ENCODE data around the gene C10orf71. TPM values are rescaled to one million over a fixed set of nuclear protein-coding genes. Genes with fewer than 3 reads are reported as not detected.

C10orf71 gene
- total RNA-seq, 1 experiment from 2014 or later, result not detected

- no peak for TF ChIP-seq REST (IDR thresholded peaks at IDR 0.05; ENCODE audit: low read depth)
- TF ChIP-seq EZH2 (IDR thresholded peaks at IDR 0.05), result no peak
- no peak for TF ChIP-seq SP1 (IDR thresholded peaks at IDR 0.05; ENCODE audit: low read depth)
- no peak for TF ChIP-seq CEBPB (IDR thresholded peaks at IDR 0.05; ENCODE audit: low read depth)
- no peak for TF ChIP-seq EGR1 (IDR thresholded peaks at IDR 0.05; ENCODE audit: low read depth)
- TF ChIP-seq SRF (IDR thresholded peaks at IDR 0.05; ENCODE audit: low read depth), result no peak
- TF ChIP-seq FOSL1 (IDR thresholded peaks at IDR 0.05; ENCODE audit: low read depth), result no peak
- TF ChIP-seq POLR2AphosphoS5 (IDR thresholded peaks at IDR 0.05; ENCODE audit: low read depth, low read length), result no peak
- no peak for TF ChIP-seq CBX3 (IDR thresholded peaks at IDR 0.05; ENCODE audit: low read depth)
Observed at GRCh38 chr10:49356181-49356580, 57.2 kb downstream of the C10orf71 start (continued).

- Histone ChIP-seq H3K4me2 (ENCODE audit: low read length) (no peak overlapping the region), H3K36me3 (ENCODE audit: control insufficient read depth in 1 of 2, insufficient read depth in 2 of 2, low read length in 2 of 2) (no peaks in the 10 kb centered on the region), H3K4me1 (ENCODE audit: control insufficient read depth in 1 of 2, insufficient read depth in 2 of 2, low read length in 2 of 2) (no peaks in the 10 kb centered on the region; a peak in 1 of 4 replicates), H3K9ac (ENCODE audit: low read length) (no peak overlapping the region), H3K9me2 (ENCODE audit: insufficient read depth) (no peaks in the 10 kb centered on the region), H2AFZ (ENCODE audit: low read depth, low read length, poor library complexity, severe bottlenecking) (no peak overlapping the region), H3K27ac (ENCODE audit: low read depth, low read length) (no peak overlapping the region), H3K27me3 (ENCODE audit: insufficient read depth, low read length) (no peaks in the 10 kb centered on the region; the same call in 1 of the 2 replicates), H3K9me3 (ENCODE audit: control insufficient read depth in 1 of 2, insufficient read depth in 1 of 2, low read depth in 1 of 2, low read length in 2 of 2) (no peaks in the 10 kb centered on the region), H3K4me3 (replicated peaks in 1 of 2; ENCODE audit: low read depth in 1 of 2, low read length in 2 of 2) (no peak overlapping the region), H3K79me2 (ENCODE audit: insufficient read depth, low read length) (no peaks in the 10 kb centered on the region), H4K20me1 (ENCODE audit: insufficient read depth) (no peaks in the 10 kb centered on the region)
- no peak for TF ChIP-seq EGR1 (IDR thresholded peaks at IDR 0.05; ENCODE audit: low read depth)
- TF ChIP-seq, protein P1, sequence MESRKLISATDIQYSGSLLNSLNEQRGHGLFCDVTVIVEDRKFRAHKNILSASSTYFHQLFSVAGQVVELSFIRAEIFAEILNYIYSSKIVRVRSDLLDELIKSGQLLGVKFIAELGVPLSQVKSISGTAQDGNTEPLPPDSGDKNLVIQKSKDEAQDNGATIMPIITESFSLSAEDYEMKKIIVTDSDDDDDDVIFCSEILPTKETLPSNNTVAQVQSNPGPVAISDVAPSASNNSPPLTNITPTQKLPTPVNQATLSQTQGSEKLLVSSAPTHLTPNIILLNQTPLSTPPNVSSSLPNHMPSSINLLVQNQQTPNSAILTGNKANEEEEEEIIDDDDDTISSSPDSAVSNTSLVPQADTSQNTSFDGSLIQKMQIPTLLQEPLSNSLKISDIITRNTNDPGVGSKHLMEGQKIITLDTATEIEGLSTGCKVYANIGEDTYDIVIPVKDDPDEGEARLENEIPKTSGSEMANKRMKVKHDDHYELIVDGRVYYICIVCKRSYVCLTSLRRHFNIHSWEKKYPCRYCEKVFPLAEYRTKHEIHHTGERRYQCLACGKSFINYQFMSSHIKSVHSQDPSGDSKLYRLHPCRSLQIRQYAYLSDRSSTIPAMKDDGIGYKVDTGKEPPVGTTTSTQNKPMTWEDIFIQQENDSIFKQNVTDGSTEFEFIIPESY (IDR thresholded peaks at IDR 0.05; ENCODE audit: extremely low read depth, insufficient replicate concordance, low read length), result no peak
- no peak for TF ChIP-seq SRF (IDR thresholded peaks at IDR 0.05; ENCODE audit: low read depth)
- TF ChIP-seq YY1 (IDR thresholded peaks at IDR 0.05; ENCODE audit: extremely low read depth, insufficient replicate concordance, low read depth, low read length), result no peak
- no peak for TF ChIP-seq CBX3 (IDR thresholded peaks at IDR 0.05; ENCODE audit: low read depth)
- no peak for TF ChIP-seq JUND (IDR thresholded peaks at IDR 0.05)
- no peak for TF ChIP-seq ATF3 (IDR thresholded peaks at IDR 0.05)
- TF ChIP-seq ELF1 (IDR thresholded peaks at IDR 0.05; ENCODE audit: borderline replicate concordance, low read depth), result no peak
- TF ChIP-seq POLR2A (IDR thresholded peaks at IDR 0.05; ENCODE audit: borderline replicate concordance, extremely low read depth, insufficient read depth, insufficient read length), result no peak
- no peak for TF ChIP-seq SP1 (IDR thresholded peaks at IDR 0.05; ENCODE audit: low read depth)
- no peak for TF ChIP-seq EZH2phosphoT487 (IDR thresholded peaks at IDR 0.05; ENCODE audit: borderline replicate concordance)
- TF ChIP-seq ZNF274 (IDR thresholded peaks at IDR 0.05; ENCODE audit: low read depth, low read length), result no peak
- no peak for TF ChIP-seq REST (IDR thresholded peaks at IDR 0.05; ENCODE audit: low read depth)
- RAD21 ChIA-PET (ENCODE audit: low non-redundant PET in 1 of 2, low total read pairs in 2 of 2, uncharacterized antibody in 2 of 2, unreplicated experiment in 2 of 2), result no interaction called here
- no TSS peak for BruUV-seq (replicated peaks)
- ATAC-seq (no peak), DNase-seq (ENCODE audit: low read depth, low spot score) (no peak)
- POLR2A ChIA-PET, result no interaction called here
- intact Hi-C loops (cut with micrococcal nuclease), result no loop called here
- CTCF ChIA-PET, result no interaction called here
Observed at GRCh38 chr10:49356944-49357343, 58.0 kb downstream of the C10orf71 start.

Data from HCT116 (cell line).